ENCODE measurements around the gene TRANK1.
"Not testable (repeated sequence)": the region's sequence is repeated elsewhere in the genome, so short reads cannot be mapped to it uniquely, and the experiment has no call there.

Gene TRANK1

GRCh38 chr3:36911990-36912804 lies 32.7 kb downstream of the TRANK1 start:
- Histone ChIP-seq H3K27me3 (ENCODE audit: low read depth, low read length) (no peaks in the 10 kb centered on the region), H3K4me3 (ENCODE audit: low read depth in 1 of 2, low read length in 2 of 2) (peak overlapping the region in 1 of 2 donors; percentile 35), H3K9me3 (ENCODE audit: control insufficient read depth in 1 of 2, low read length in 2 of 2) (no peaks in the 10 kb centered on the region), H3K27ac (ENCODE audit: low read length) (peak overlapping the region; percentile 80), H3K4me1 (ENCODE audit: control insufficient read depth in 1 of 2, insufficient read depth in 2 of 2, low read length in 2 of 2) (peaks cover 7 to 12% of the 10 kb centered on the region in 2 donors), H3K36me3 (ENCODE audit: control insufficient read depth in 1 of 2, insufficient read depth in 2 of 2, low read length in 2 of 2) (no peaks in the 10 kb centered on the region)

- Histone ChIP-seq H3K4me3 (ENCODE audit: low read depth in 1 of 2, low read length in 2 of 2) (no peak overlapping the region), H3K27me3 (ENCODE audit: low read depth, low read length) (no peaks in the 10 kb centered on the region), H3K36me3 (ENCODE audit: control insufficient read depth in 1 of 2, insufficient read depth in 2 of 2, low read length in 2 of 2) (no peaks in the 10 kb centered on the region), H3K4me1 (ENCODE audit: control insufficient read depth in 1 of 2, insufficient read depth in 2 of 2, low read length in 2 of 2) (peaks cover 7 to 12% of the 10 kb centered on the region in 2 donors), H3K27ac (ENCODE audit: low read length) (no peak overlapping the region), H3K9me3 (ENCODE audit: control insufficient read depth in 1 of 2, low read length in 2 of 2) (no peaks in the 10 kb centered on the region)
Observed at GRCh38 chr3:36909666-36910065, 35.2 kb downstream of the TRANK1 start.

DNA sequence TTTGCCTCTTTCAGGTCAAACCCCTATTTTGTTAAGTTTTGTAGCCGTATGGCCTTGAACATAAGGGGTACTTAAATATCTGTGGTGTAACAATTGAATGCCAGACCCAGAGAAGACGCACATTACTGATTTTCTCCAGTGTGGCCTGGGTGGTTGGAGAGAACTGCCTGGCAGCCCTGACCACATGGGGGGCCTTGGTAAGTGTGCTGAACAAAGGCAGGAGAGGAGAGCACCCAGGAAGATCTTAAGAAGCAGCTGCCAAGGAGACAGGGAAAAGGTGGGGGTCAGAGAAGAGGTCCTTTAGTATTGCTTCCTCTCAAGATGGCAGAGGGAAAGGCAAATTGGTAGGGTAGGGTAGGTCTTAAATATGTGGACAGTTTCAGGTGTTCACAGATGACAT lies 35.7 kb downstream of the TRANK1 start:
- H3K27ac ChIP-seq (ENCODE audit: low read length), result peak overlapping the region; percentile 93
- no peak overlapping the region for H3K4me3 ChIP-seq (ENCODE audit: low read depth in 1 of 2, low read length in 2 of 2)
- H3K9me3 ChIP-seq (ENCODE audit: control insufficient read depth in 1 of 2, low read length in 2 of 2), result no peaks in the 10 kb centered on the region
- no peaks in the 10 kb centered on the region for H3K27me3 ChIP-seq (ENCODE audit: low read depth, low read length)
- no peaks in the 10 kb centered on the region for H3K36me3 ChIP-seq (ENCODE audit: control insufficient read depth in 1 of 2, insufficient read depth in 2 of 2, low read length in 2 of 2)
- peaks cover 7 to 12% of the 10 kb centered on the region in 2 donors for H3K4me1 ChIP-seq (ENCODE audit: control insufficient read depth in 1 of 2, insufficient read depth in 2 of 2, low read length in 2 of 2)

- H3K4me1 ChIP-seq (ENCODE audit: control insufficient read depth in 1 of 2, insufficient read depth in 2 of 2, low read length in 2 of 2), result peaks cover 7 to 12% of the 10 kb centered on the region in 2 donors
- no peaks in the 10 kb centered on the region for H3K36me3 ChIP-seq (ENCODE audit: control insufficient read depth in 1 of 2, insufficient read depth in 2 of 2, low read length in 2 of 2)
- no peaks in the 10 kb centered on the region for H3K9me3 ChIP-seq (ENCODE audit: control insufficient read depth in 1 of 2, low read length in 2 of 2)
- no peaks in the 10 kb centered on the region for H3K27me3 ChIP-seq (ENCODE audit: low read depth, low read length)
- peak overlapping the region; percentile 93 for H3K27ac ChIP-seq (ENCODE audit: low read length)
- H3K4me3 ChIP-seq (ENCODE audit: low read depth in 1 of 2, low read length in 2 of 2), result peak overlapping the region; percentile 78 to 93
Observed at GRCh38 chr3:36908647-36909180, 36.1 kb downstream of the TRANK1 start.

GRCh38 chr3:36907911-36908646 lies 36.8 kb downstream of the TRANK1 start:
- Histone ChIP-seq H3K27ac (ENCODE audit: low read length) (peak overlapping the region; percentile 93), H3K36me3 (ENCODE audit: control insufficient read depth in 1 of 2, insufficient read depth in 2 of 2, low read length in 2 of 2) (no peaks in the 10 kb centered on the region), H3K4me3 (ENCODE audit: low read depth in 1 of 2, low read length in 2 of 2) (peak overlapping the region; percentile 78 to 93), H3K4me1 (ENCODE audit: control insufficient read depth in 1 of 2, insufficient read depth in 2 of 2, low read length in 2 of 2) (peaks cover 7 to 12% of the 10 kb centered on the region in 2 donors), H3K27me3 (ENCODE audit: low read depth, low read length) (no peaks in the 10 kb centered on the region), H3K9me3 (ENCODE audit: control insufficient read depth in 1 of 2, low read length in 2 of 2) (no peaks in the 10 kb centered on the region)

- H3K27ac ChIP-seq (ENCODE audit: low read length), result peak overlapping the region; percentile 27
- no peak overlapping the region for H3K4me3 ChIP-seq (ENCODE audit: low read depth in 1 of 2, low read length in 2 of 2)
- peaks cover 0 to 3% of the 10 kb centered on the region in 2 donors for H3K36me3 ChIP-seq (ENCODE audit: control insufficient read depth in 1 of 2, insufficient read depth in 2 of 2, low read length in 2 of 2)
- H3K9me3 ChIP-seq (ENCODE audit: control insufficient read depth in 1 of 2, low read length in 2 of 2), result no peaks in the 10 kb centered on the region
- no peaks in the 10 kb centered on the region for H3K27me3 ChIP-seq (ENCODE audit: low read depth, low read length)
- peaks cover 0 to 5% of the 10 kb centered on the region in 2 donors for H3K4me1 ChIP-seq (ENCODE audit: control insufficient read depth in 1 of 2, insufficient read depth in 2 of 2, low read length in 2 of 2)
Observed at GRCh38 chr3:36906504-36907149, 38.2 kb downstream of the TRANK1 start.

- Histone ChIP-seq H3K36me3 (ENCODE audit: control insufficient read depth in 1 of 2, insufficient read depth in 2 of 2, low read length in 2 of 2) (peaks cover 0 to 3% of the 10 kb centered on the region in 2 donors), H3K27me3 (ENCODE audit: low read depth, low read length) (no peaks in the 10 kb centered on the region), H3K27ac (ENCODE audit: low read length) (no peak overlapping the region), H3K9me3 (ENCODE audit: control insufficient read depth in 1 of 2, low read length in 2 of 2) (no peaks in the 10 kb centered on the region), H3K4me1 (ENCODE audit: control insufficient read depth in 1 of 2, insufficient read depth in 2 of 2, low read length in 2 of 2) (peaks cover 0 to 5% of the 10 kb centered on the region in 2 donors), H3K4me3 (ENCODE audit: low read depth in 1 of 2, low read length in 2 of 2) (no peak overlapping the region)
Observed at GRCh38 chr3:36905545-36905944, 39.3 kb downstream of the TRANK1 start.

GRCh38 chr3:36904641-36905040 lies 40.2 kb downstream of the TRANK1 start:
- no peak overlapping the region for H3K4me3 ChIP-seq (ENCODE audit: low read depth in 1 of 2, low read length in 2 of 2)
- H3K36me3 ChIP-seq (ENCODE audit: control insufficient read depth in 1 of 2, insufficient read depth in 2 of 2, low read length in 2 of 2), result peaks cover under 1 to 6% of the 10 kb centered on the region in 2 donors
- no peaks in the 10 kb centered on the region for H3K9me3 ChIP-seq (ENCODE audit: control insufficient read depth in 1 of 2, low read length in 2 of 2)
- H3K27me3 ChIP-seq (ENCODE audit: low read depth, low read length), result no peaks in the 10 kb centered on the region
- H3K4me1 ChIP-seq (ENCODE audit: control insufficient read depth in 1 of 2, insufficient read depth in 2 of 2, low read length in 2 of 2), result peaks cover 0 to 5% of the 10 kb centered on the region in 2 donors
- H3K27ac ChIP-seq (ENCODE audit: low read length), result no peak overlapping the region

DNA sequence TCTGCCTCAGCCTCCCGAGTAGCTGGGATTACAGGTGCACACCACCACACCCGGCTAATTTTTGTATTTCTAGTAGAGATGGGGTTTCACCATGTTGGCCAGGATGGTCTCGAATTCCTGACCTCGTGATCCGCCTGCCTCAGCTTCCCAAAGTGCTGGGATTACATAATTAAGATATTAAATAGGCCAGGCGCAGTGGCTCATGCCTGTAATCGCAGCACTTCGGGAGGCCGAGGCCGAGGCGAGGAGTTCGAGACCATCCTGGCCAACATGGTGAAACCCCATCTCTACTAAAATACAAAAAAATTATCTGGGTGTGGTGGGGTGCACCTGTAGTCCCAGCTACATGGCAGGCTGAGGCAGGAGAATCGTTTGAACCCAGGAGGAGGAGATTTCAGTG lies 40.8 kb downstream of the TRANK1 start:
- H3K9me3 ChIP-seq (ENCODE audit: control insufficient read depth in 1 of 2, low read length in 2 of 2); H3K4me3 ChIP-seq (ENCODE audit: low read depth in 1 of 2, low read length in 2 of 2); H3K4me1 ChIP-seq (ENCODE audit: control insufficient read depth in 1 of 2, insufficient read depth in 2 of 2, low read length in 2 of 2); H3K36me3 ChIP-seq (ENCODE audit: control insufficient read depth in 1 of 2, insufficient read depth in 2 of 2, low read length in 2 of 2); H3K27me3 ChIP-seq (ENCODE audit: low read depth, low read length); H3K27ac ChIP-seq (ENCODE audit: low read length): not testable (repeated sequence)

DNA sequence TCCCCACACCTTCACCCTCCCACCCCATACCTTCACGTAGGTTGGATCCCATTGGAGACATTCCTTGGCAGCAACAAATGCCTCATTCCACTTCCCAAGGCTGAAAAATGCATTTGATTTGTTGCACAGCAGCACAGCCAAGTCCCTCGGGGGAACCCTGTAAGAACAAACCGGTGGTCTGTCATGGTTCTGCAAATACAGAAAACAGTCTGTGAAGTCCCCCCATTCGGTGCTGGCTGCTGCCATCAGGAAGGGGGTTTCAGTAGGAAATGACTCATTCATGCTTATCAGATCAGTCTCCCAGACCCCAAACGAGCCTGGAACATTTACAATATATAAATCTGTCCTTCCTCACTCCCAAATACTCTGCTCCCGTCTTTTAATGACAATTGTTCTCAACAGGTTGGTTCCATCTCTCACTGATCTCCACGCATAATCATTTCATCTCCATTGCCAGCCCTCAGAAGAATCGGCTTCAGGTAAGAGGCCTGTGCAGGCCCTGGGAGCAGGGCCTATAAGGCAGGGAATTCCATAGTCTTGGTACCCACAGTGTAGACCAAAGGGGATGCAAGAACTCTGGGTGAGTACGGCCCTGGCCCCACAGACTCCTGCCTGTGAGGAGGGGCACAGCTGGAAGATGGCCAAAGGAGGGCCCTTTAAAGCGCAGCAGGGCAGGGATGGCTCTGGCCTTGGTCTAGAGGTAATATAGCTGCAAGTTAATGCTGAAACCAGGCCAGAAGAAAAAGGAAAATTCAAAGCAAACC lies 41.6 kb downstream of the TRANK1 start:
- Histone ChIP-seq H3K27ac (ENCODE audit: low read length) (no peak overlapping the region), H3K9me3 (ENCODE audit: control insufficient read depth in 1 of 2, low read length in 2 of 2) (no peaks in the 10 kb centered on the region), H3K4me1 (ENCODE audit: control insufficient read depth in 1 of 2, insufficient read depth in 2 of 2, low read length in 2 of 2) (peaks cover 0 to 2% of the 10 kb centered on the region in 2 donors), H3K27me3 (ENCODE audit: low read depth, low read length) (no peaks in the 10 kb centered on the region), H3K36me3 (ENCODE audit: control insufficient read depth in 1 of 2, insufficient read depth in 2 of 2, low read length in 2 of 2) (peaks cover 6 to 11% of the 10 kb centered on the region in 2 donors), H3K4me3 (ENCODE audit: low read depth in 1 of 2, low read length in 2 of 2) (no peak overlapping the region)

Data from muscle layer of duodenum (tissue), 2 donors.